K562 (cell line): ENCODE results near the gene SCFD2.

ENCODE experiments used
- CHD4 ChIP-seq: fragments of 200-600 bp; sonication (generic); IDR thresholded peaks from 3 replicates; pipeline ENCODE4 v1.6.1; 2012; ENCODE audit warnings: low read depth, mild to moderate bottlenecking, mixed read lengths, low read length, inconsistent platforms; ENCODE audit not compliant: insufficient read depth, insufficient replicate concordance, poor library complexity, severe bottlenecking
- CTCF ChIP-seq, 3 experiments: IDR thresholded peaks in 2 of 3; conservative IDR thresholded peaks in 1 of 3; 2 replicates each; pipeline ENCODE4 v1.5.1; 2011 to 2012; ENCODE audit warnings: low read length in 3 of 3, mild to moderate bottlenecking in 3 of 3, control low read depth in 2 of 3, improper control_type of control experiment in 1 of 3, inconsistent platforms in 1 of 3, low read depth in 1 of 3, mixed read lengths in 1 of 3, moderate library complexity in 1 of 3; ENCODE audit not compliant: insufficient read depth in 2 of 3
- CXXC5 ChIP-seq: fragments of 250-450 bp; sonication (Bioruptor Pico); IDR thresholded peaks from 2 replicates; pipeline ENCODE4 v1.8.0; 2022; ENCODE audit warnings: inconsistent platforms, mild to moderate bottlenecking, moderate library complexity
- MAFK ChIP-seq: IDR thresholded peaks from 2 replicates; pipeline ENCODE4 v1.6.1; 2011; ENCODE audit warnings: low read length, improper control_type of control experiment
- PKNOX1 ChIP-seq: fragments of 450-650 bp; IDR thresholded peaks from 2 replicates; pipeline ENCODE4 v1.6.1; 2016
- SAFB2 ChIP-seq: fragments of 200-400 bp; formaldehyde crosslinking; IDR thresholded peaks from 2 replicates; pipeline ENCODE4 v1.6.1; 2018; ENCODE audit warnings: borderline replicate concordance, low read length, low read depth, moderate library complexity; ENCODE audit not compliant: severe bottlenecking
- ZNF133 ChIP-seq: fragments of 250-450 bp; sonication (Bioruptor Pico); IDR thresholded peaks from 2 replicates; pipeline ENCODE4 v1.4.0; 2020; ENCODE audit warnings: mild to moderate bottlenecking
- ZNF24 ChIP-seq: fragments of 450-650 bp; IDR thresholded peaks from 2 replicates; pipeline ENCODE4 v1.6.1; 2016

DNA sequence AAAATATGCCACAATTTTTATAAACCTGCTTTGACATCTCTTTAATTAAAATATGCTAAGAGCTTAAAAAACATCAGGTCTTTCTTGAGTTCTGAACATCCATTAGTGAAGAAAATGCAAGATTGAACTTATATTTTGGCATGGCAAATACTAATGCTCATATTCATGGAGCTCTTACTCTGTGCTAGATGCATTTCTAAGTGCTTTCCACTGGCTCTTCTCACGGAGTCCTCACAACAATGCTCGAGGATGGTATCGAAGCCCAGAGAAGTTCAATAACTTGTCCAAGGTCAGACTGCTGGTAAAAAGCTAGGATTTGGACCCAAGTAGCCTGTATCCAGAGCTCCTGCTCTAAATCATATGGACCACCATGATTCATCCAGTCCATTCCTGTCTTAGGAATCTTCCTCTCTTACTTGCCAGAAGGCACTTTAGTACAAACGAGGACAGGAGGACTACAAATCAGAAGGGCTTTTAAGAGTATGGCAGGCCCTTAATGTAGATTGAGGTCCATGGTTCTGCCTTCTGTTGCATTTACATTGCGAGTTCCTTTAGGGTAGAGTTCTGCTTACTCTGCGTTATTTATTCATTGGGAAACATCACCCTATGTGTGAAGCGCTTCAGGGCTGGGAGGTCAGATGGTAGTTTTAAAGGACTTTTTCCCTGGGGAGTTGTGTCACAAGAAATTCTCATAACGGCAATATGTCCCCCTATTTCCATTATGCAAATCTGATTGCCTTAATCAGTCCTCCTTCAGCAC, 304.6 kb downstream of the SCFD2 start:
- TF ChIP-seq ZNF24 (no peak), CHD4 (no peak), CXXC5 (no peak), MAFK (0 out of 2 replicates have a peak, but pooled peaks have one; percentile 18), SAFB2 (no peak), CTCF (IDR thresholded peaks at IDR 0.05 in 2 of 3, conservative IDR thresholded peaks at IDR 0.05 in 1 of 3; ENCODE audit: insufficient read depth in 2 of 3, low read depth in 1 of 3, low read length in 3 of 3) (no peak), ZNF133 (CRISPR knock-in tag) (no peak), PKNOX1 (no peak)
